GM06990 (cell line): Measurements from ENCODE around the gene VASH1.

Experiments used
- DNase-seq: peaks from one replicate; pipeline ENCODE4 v3.0.0-alpha.2; 2011; ENCODE audit not compliant: insufficient read length; ENCODE audit errors: extremely low read depth
- H3K27me3 ChIP-seq: replicated peaks from 2 replicates; pipeline ENCODE4 v1.6.0; 2011; ENCODE audit warnings: low read length; ENCODE audit not compliant: control insufficient read depth, insufficient read depth
- H3K36me3 ChIP-seq: 2 replicates; pipeline ENCODE4 v1.5.1; 2011; ENCODE audit warnings: low read length; ENCODE audit not compliant: control insufficient read depth, insufficient read depth
- H3K4me3 ChIP-seq: replicated peaks from 2 replicates; pipeline ENCODE4 v1.5.1; 2011; ENCODE audit warnings: low read depth, mild to moderate bottlenecking, control low read depth, low read length
- TF ChIP-seq, protein P1 (sequence below): IDR thresholded peaks from 2 replicates; pipeline ENCODE4 v1.5.1; 2011; ENCODE audit warnings: low read length, control low read depth, mild to moderate bottlenecking, inconsistent platforms; ENCODE audit not compliant: insufficient read depth, poor library complexity, severe bottlenecking

VASH1 gene

DNA sequence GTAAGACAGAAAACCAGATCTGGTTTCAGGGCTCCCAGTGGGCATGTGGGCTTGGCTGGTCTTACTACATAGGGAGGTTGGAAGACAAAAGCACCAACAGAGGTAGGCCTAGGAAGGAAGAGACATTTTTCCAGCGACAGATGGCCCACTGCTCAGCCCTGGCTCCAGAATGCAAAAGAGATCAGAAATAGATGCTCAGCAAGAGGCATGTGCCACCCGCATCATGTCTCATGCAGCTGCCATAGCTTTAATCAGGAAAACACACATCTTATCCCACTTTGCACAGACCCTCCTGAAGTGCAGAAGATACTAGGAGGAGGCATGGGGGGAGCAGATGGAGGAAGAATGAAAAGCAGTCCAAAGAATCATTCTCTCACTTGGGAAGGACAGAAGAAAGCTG is 25.3 kb downstream of the VASH1 start:
- Histone ChIP-seq H3K27me3 (no peaks in the 10 kb centered on the region), H3K36me3 (peaks cover 25% of the 10 kb centered on the region), H3K4me3 (no peak overlapping the region)
- TF ChIP-seq, protein P1, sequence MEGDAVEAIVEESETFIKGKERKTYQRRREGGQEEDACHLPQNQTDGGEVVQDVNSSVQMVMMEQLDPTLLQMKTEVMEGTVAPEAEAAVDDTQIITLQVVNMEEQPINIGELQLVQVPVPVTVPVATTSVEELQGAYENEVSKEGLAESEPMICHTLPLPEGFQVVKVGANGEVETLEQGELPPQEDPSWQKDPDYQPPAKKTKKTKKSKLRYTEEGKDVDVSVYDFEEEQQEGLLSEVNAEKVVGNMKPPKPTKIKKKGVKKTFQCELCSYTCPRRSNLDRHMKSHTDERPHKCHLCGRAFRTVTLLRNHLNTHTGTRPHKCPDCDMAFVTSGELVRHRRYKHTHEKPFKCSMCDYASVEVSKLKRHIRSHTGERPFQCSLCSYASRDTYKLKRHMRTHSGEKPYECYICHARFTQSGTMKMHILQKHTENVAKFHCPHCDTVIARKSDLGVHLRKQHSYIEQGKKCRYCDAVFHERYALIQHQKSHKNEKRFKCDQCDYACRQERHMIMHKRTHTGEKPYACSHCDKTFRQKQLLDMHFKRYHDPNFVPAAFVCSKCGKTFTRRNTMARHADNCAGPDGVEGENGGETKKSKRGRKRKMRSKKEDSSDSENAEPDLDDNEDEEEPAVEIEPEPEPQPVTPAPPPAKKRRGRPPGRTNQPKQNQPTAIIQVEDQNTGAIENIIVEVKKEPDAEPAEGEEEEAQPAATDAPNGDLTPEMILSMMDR, result no peak
- DNase-seq, result no peak

DNA sequence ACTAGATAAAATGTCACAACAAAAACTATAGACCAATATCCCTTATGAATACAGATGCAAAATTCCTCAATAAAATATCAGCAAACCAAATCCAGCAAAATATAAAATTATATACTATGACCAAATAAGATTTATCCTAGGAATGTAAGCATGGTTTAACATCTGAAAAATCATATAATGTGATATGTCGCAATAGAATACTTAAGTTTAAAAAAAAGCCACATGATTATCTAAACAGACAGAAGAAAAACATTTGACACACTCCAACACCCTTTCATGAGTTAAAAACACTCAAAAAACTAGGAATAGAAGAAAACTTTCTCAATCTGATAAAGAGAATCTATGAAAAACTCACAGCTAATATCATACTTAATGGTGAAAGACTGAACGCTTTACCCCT is 31.2 kb downstream of the VASH1 start:
- no peak for DNase-seq
- TF ChIP-seq, protein P1, result no peak
- peaks cover 17% of the 10 kb centered on the region for H3K36me3 ChIP-seq

DNA sequence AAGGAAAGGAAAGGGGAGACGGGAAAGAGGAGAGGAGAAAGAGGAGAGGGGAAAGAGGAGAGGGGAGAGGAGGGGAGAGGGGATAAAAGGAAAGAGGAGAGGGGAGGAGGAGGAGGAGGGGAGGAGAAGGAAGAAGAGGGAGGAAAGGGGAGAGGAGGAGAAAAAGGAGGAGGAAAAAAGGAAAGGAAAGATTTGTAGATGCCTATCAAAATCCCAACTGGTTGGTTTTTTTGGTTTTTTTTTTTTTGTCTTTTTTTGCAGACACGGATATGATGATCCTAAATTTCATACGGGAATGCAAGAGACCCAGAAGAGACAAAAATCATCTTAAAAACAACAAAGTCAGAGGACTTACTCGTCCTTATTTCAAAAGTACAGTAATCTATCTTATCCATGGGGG is 32.1 kb downstream of the VASH1 start:
- DNase-seq, result no peak
- no peaks in the 10 kb centered on the region for H3K27me3 ChIP-seq
- TF ChIP-seq, protein P1, result no peak
- peaks cover 17% of the 10 kb centered on the region for H3K36me3 ChIP-seq
- no peak overlapping the region for H3K4me3 ChIP-seq

More for the DNA sequence above, 31.2 kb downstream of the VASH1 start:
- no peak overlapping the region for H3K4me3 ChIP-seq
- H3K27me3 ChIP-seq, result no peaks in the 10 kb centered on the region

DNA sequence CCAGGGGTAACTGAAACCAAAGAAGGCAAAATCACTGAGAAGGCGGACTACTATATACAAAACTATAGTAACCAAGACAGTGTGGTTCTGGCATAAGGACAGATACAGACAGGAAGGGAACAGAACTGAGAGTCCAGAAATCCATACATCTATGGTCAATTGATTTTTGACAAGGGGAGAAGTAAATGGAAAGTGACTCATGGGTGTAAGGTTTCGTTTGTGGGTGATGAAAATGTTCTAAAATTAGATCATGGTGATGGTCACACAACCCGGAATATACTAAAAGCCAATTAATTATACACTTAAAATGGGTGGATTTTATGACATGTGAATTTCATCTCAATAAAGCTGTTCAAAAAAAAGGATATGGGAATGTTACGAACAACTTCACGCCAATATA is 32.7 kb downstream of the VASH1 start:
- Histone ChIP-seq H3K27me3 (no peaks in the 10 kb centered on the region), H3K36me3 (peaks cover 13% of the 10 kb centered on the region), H3K4me3 (no peak overlapping the region)
- TF ChIP-seq, protein P1, result no peak
- DNase-seq, result no peak

DNA sequence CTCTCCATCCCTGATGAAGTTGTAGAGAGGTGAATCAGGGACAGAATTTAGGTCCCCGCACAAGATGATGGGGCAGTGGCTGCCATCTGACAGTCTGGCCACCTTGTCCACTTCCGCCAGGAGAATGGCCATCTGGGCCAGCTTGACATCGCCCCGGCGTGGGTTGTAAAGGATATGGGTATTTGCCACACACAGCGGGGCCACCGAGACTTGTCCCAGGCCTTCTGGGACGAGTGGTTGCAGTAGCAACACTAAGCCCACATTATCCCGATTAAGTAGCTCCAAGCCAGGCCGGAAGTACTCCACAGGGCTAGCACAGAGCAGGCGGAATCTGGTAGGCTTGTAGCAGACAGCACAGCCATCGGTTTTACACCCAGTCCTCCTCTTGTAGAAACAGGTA is 45.2 kb downstream of the VASH1 start:
- no peak for DNase-seq

More for the DNA sequence above, 45.2 kb downstream of the VASH1 start:
- Histone ChIP-seq H3K27me3 (no peaks in the 10 kb centered on the region), H3K36me3 (peaks cover 10% of the 10 kb centered on the region), H3K4me3 (no peak overlapping the region)
- TF ChIP-seq, protein P1, result no peak
